GM18508 (cell line): ENCODE results near the gene PSMD1.
"Not testable (repeated sequence)": the region's sequence is repeated elsewhere in the genome, so short reads cannot be mapped to it uniquely, and the experiment has no call there.

ENCODE experiments used
- ATAC-seq: cut with Tn5 transposase; IDR thresholded peaks from one replicate; pipeline ENCODE4 v1.9.1; 2021; ENCODE audit warnings: moderate number of reproducible peaks; ENCODE audit not compliant: insufficient read depth, unreplicated experiment

Gene PSMD1

DNA sequence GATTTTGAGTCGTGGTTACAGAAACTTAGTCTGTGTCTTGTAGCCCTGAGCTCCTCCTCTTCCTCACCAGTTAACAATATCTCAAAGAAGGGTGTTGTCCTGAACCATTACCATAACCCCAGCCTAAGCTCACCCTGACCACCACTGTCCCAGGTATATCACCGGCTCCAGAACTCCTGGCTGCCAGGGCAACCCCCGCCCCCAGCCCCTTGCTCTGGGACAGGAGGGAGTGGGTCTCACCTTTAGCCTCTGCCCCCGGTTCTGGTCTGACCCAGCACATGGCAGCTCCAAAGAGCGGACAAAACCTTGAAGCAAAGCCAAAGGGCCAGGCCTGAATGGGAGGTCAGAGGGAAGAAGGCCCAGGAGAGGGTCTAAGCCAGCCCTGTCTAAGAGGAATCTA, 5.6 kb upstream of the PSMD1 start:
- no peak for ATAC-seq

GRCh38 chr2:231052494-231053451, 3.9 kb upstream of the PSMD1 start:
- ATAC-seq: no peak

- ATAC-seq: no peak
Measured at GRCh38 chr2:231053846-231054245, 2.8 kb upstream of the PSMD1 start.

- ATAC-seq: no peak
Measured at GRCh38 chr2:231057590-231057989, 923 bp downstream of the PSMD1 start.

GRCh38 chr2:231058761-231059550, 2.3 kb downstream of the PSMD1 start:
- ATAC-seq: no peak

DNA sequence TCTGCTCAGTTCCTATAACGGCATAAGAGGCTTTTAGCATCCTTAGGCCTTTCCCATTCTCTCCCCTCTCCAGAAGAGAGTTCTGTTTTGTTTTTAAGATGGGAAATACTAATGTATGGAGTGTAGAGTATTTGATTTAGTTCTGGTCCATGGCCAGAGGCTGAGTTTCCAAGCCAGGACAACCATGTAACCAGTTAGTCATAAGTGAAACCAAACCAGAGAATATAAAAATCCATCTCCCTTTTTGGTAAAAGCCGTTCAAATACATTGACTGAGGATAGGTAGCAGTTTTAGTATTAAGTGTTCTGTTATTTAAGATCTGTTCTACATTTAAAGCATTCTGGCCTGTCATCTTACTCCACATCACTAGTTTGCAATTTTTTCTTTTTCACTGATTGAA, 3.1 kb downstream of the PSMD1 start:
- no peak for ATAC-seq

DNA sequence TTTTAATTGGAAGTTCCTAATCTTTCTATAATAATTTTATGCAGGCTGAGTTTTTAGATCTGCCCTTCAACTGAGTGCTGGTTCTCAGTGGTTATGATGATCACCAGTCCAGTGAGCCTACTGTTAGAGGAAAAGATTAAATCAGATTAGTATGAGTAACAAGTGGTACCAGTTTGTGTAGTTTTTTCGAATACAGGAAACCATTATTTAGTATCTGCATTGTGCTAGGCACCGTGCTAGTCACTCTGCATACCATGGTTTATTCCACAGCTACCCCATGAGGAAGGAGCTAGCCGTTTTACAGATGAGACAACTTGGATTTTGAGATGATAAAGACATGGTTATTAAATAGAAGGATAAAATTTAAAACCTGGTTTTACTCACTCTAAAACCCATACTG, 6.1 kb downstream of the PSMD1 start:
- no peak for ATAC-seq

GRCh38 chr2:231063347-231063746, 6.7 kb downstream of the PSMD1 start:
- ATAC-seq: no peak

- no peak for ATAC-seq
Measured at GRCh38 chr2:231065966-231066365, 9.3 kb downstream of the PSMD1 start.

GRCh38 chr2:231067531-231067930, 10.9 kb downstream of the PSMD1 start:
- ATAC-seq: not testable (repeated sequence)

DNA sequence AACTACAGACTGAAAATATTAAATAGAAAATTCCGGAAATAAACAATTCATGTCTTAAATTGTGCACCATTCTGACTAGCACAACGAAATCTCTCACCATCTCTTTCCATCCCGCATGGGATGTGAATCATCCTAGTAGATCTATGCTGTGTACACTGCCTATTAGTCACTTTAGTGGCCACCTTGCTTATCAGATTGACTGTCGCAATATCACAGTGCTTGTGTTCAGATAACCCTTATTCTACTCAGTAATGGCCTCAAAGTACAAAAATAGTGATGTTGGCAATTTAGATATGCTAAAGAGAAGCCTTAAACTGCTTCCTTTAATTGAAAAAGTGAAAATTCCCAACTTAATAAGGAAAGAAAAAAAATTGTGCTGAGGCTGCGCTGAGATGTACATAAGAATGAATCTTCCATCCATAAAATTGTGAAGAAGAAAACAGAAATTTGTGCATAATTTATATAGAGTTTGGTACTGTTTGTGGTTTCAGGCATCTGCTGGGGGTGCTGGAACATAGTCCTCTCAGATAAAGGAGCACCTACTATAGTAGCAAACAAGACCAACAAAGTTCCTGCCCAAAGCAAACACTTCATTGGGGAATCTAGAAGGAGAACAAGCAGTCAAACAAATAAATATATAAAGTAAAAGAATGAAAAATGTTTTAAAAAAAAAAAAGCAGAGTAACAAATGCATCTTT, 12.0 kb downstream of the PSMD1 start:
- no peak for ATAC-seq

- no peak for ATAC-seq
Measured at GRCh38 chr2:231069379-231070054, 12.8 kb downstream of the PSMD1 start.

GRCh38 chr2:231084565-231084964, 27.9 kb downstream of the PSMD1 start:
- no peak for ATAC-seq

DNA sequence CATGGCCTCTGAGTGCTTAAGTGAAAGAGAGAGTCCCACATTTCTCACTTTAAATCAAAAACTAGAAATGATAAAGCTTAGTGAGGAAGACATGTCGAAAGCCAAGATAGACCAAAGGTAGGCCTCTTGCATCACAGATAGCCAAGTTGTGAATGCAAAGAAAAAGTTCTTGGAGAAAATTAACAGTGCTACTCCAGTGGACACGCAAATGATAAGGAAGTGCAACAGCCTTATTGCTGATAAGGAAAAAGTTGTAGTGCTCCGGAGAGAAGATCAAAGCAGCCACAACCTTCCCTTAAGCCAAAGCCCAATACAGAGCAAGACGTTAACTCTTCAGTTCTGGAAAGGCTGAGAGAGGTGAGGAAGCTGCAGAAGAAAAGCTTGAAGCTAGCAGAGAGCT, 32.1 kb downstream of the PSMD1 start:
- ATAC-seq: no peak

DNA sequence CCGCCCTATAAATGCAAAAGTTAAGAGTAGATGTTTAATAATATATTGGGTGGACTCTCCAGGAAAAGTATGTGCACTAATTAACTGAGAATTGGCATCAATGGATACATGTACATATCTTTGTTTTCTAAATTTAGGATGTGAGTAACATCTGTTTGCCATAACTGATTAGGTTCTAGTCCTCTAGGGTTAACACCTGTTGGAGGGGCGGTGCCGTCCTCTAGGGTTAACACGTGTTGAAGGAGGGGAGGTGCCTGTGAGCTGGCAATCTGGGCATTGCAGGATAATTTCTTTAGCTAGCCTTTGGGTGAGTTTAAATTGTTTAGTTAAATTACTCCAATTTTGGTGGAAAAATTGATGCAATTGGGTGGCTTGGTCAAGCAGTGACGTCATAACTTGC, 37.3 kb downstream of the PSMD1 start:
- no peak for ATAC-seq

DNA sequence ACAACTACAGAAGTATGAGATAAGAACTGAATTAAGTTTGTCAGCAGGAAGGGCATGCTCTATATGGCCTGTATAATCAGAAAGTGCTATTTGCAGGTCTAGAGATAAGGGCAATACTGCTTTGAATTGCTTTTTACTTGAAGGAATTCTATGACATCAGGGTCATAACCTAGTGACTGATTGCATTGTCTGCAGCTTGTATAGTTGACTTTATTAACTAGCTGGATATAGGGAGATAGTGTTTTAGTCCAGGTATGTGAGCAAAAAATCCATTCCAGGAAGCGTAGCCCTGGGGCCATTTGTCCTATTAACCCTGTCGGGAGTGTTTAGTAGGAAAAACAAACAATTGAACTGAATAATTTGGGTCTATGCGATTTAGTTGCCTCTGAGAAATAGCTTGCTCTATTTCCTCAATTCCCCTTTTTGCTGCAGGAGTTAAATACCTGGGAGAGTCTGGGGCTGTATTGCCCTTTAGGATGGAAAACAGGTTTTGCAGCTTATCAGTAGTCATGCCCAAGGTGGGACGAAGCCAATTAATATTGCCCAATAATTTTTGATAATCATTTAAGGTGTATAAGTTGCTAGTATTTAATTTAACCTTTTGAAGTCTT, 38.2 kb downstream of the PSMD1 start:
- ATAC-seq: no peak

DNA sequence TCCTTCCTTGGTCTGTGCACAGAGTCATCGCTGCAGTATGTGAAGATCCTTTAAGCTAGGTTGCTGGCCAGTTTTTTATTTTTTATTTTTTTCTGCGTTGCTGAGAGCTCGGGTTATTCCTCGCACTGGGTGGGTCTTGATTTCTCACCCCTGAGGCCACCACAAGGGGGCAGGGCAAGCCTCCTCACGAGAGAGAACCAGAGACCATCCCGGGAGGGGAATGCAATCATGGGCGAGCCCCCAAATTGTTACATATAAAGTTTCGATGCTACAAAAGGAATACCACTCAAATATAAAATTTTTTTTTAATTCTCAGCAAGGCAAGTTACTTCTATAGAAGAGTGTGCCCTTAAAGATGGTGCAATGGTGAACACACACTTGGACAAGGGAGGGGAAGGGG, 43.3 kb downstream of the PSMD1 start:
- ATAC-seq: no peak

GRCh38 chr2:231100321-231100720, 43.7 kb downstream of the PSMD1 start:
- not testable (repeated sequence) for ATAC-seq

- no peak for ATAC-seq
Measured at GRCh38 chr2:231100990-231101389, 44.3 kb downstream of the PSMD1 start.

- ATAC-seq: no peak
Measured at GRCh38 chr2:231102772-231103171, 46.1 kb downstream of the PSMD1 start.
